GM23338 (cell line): ENCODE measurements around the gene MRPS18C. TPM values are rescaled to one million over a fixed set of nuclear protein-coding genes. Genes with fewer than 3 reads are reported as not detected.
"Not testable (repeated sequence)": the region's sequence is repeated elsewhere in the genome, so short reads cannot be mapped to it uniquely, and the experiment has no call there.

Experiments
- ATAC-seq: fragments of 200-7000 bp; cut with Tn5 transposase; 3 replicates; pipeline ENCODE4 v1.9.1; 2020
- DNase-seq: peaks from one replicate; pipeline ENCODE4 v3.0.0-alpha.2; 2015; ENCODE audit warnings: low spot score
- H2AFZ ChIP-seq: fragments of 200-600 bp; sonication (generic); 2 replicates; pipeline ENCODE4 v1.8.0; 2016; ENCODE audit warnings: antibody characterized with exemption, mild to moderate bottlenecking, moderate library complexity
- H3F3A ChIP-seq: fragments of 200-600 bp; sonication (generic); replicated peaks from 2 replicates; pipeline ENCODE4 v1.8.0; 2017; ENCODE audit warnings: antibody characterized with exemption, mixed run types, low read depth
- H3K27ac ChIP-seq: fragments of 200-600 bp; sonication (generic); 2 replicates; pipeline ENCODE4 v1.6.1; 2016; ENCODE audit warnings: low read depth
- H3K27me3 ChIP-seq: fragments of 200-600 bp; sonication (generic); 2 replicates; pipeline ENCODE4 v1.8.0; 2016; ENCODE audit warnings: mild to moderate bottlenecking, mixed run types, moderate library complexity; ENCODE audit not compliant: insufficient read depth
- H3K36me3 ChIP-seq: fragments of 200-600 bp; sonication (generic); 2 replicates; pipeline ENCODE4 v1.8.0; 2016; ENCODE audit warnings: mild to moderate bottlenecking; ENCODE audit not compliant: insufficient read depth
- H3K4me1 ChIP-seq: fragments of 200-600 bp; sonication (generic); 2 replicates; pipeline ENCODE4 v1.8.0; 2016; ENCODE audit warnings: mild to moderate bottlenecking, moderate library complexity; ENCODE audit not compliant: insufficient read depth
- H3K4me2 ChIP-seq: fragments of 200-600 bp; sonication (generic); 2 replicates; pipeline ENCODE4 v1.7.1; 2017; ENCODE audit warnings: mixed run types
- H3K4me3 ChIP-seq: fragments of 200-600 bp; sonication (generic); 2 replicates; pipeline ENCODE4 v1.6.1; 2016; ENCODE audit warnings: mixed run types
- H3K79me2 ChIP-seq: fragments of 200-600 bp; sonication (generic); replicated peaks from 2 replicates; pipeline ENCODE4 v1.8.0; 2017; ENCODE audit warnings: mild to moderate bottlenecking; ENCODE audit not compliant: insufficient read depth
- H3K9me2 ChIP-seq: fragments of 200-600 bp; sonication (generic); 2 replicates; pipeline ENCODE4 v1.8.0; 2017; ENCODE audit not compliant: insufficient read depth
- H4K20me1 ChIP-seq: fragments of 200-600 bp; sonication (generic); replicated peaks from 2 replicates; pipeline ENCODE4 v1.8.0; 2017; ENCODE audit warnings: mild to moderate bottlenecking; ENCODE audit not compliant: insufficient read depth
- H3K27ac Mint-ChIP-seq: 2 replicates; pipeline ENCODE4 v1.8.0; 2020; ENCODE audit warnings: inconsistent platforms, mild to moderate bottlenecking, moderate library complexity, mixed read lengths
- H3K27me3 Mint-ChIP-seq: 3 replicates; pipeline ENCODE4 v1.8.0; 2022; ENCODE audit warnings: low read depth, mild to moderate bottlenecking, moderate library complexity, mixed read lengths, inconsistent platforms; ENCODE audit not compliant: insufficient read depth, poor library complexity
- H3K36me3 Mint-ChIP-seq: 3 replicates; pipeline ENCODE4 v1.8.0; 2021; ENCODE audit warnings: low read depth, mild to moderate bottlenecking, inconsistent platforms, moderate library complexity, mixed read lengths
- H3K4me1 Mint-ChIP-seq: 3 replicates; pipeline ENCODE4 v1.8.0; 2020; ENCODE audit warnings: mild to moderate bottlenecking, inconsistent platforms, mixed read lengths
- H3K4me3 Mint-ChIP-seq: 3 replicates; pipeline ENCODE4 v1.8.0; 2021; ENCODE audit warnings: moderate library complexity, mild to moderate bottlenecking, inconsistent platforms, mixed read lengths
- H3K9me3 Mint-ChIP-seq: 3 replicates; pipeline ENCODE4 v1.8.0; 2020; ENCODE audit warnings: moderate library complexity, mild to moderate bottlenecking, inconsistent platforms, mixed read lengths
- CREB1 ChIP-seq: fragments of 250-450 bp; sonication (Bioruptor Pico); IDR thresholded peaks from 2 replicates; pipeline ENCODE4 v1.5.0; 2020; ENCODE audit warnings: low read depth, mild to moderate bottlenecking, moderate library complexity
- CTCF ChIP-seq, 2 experiments: fragments of 200-600 bp in 1 of 2; sonication (generic) in 1 of 2; conservative IDR thresholded peaks; 2 replicates each; pipeline versions ENCODE4 v1.5.1 to v1.6.1; 2016 to 2017; ENCODE audit warnings: antibody characterized with exemption in 2 of 2, low read depth in 2 of 2, mild to moderate bottlenecking in 2 of 2, moderate library complexity in 1 of 2
- ETS1 ChIP-seq: IDR thresholded peaks from 2 replicates; pipeline ENCODE4 v1.6.1; 2016; ENCODE audit warnings: antibody characterized with exemption
- EZH2 ChIP-seq: fragments of 200-600 bp; sonication (generic); IDR thresholded peaks from one replicate; pipeline ENCODE4 v1.8.0; 2017; ENCODE audit warnings: antibody characterized with exemption, mild to moderate bottlenecking, low read depth; ENCODE audit not compliant: unreplicated experiment
- EZH2phosphoT487 ChIP-seq: fragments of 200-600 bp; sonication (generic); IDR thresholded peaks from one replicate; pipeline ENCODE4 v1.8.1; 2018; ENCODE audit warnings: antibody characterized with exemption; ENCODE audit not compliant: unreplicated experiment
- JUNB ChIP-seq: IDR thresholded peaks from one replicate; pipeline ENCODE4 v1.6.1; 2016; ENCODE audit warnings: antibody characterized with exemption; ENCODE audit not compliant: unreplicated experiment
- NANOG ChIP-seq: IDR thresholded peaks from 2 replicates; pipeline ENCODE4 v1.6.1; 2016; ENCODE audit warnings: antibody characterized with exemption, borderline replicate concordance
- POLR2AphosphoS5 ChIP-seq: IDR thresholded peaks from 2 replicates; pipeline ENCODE4 v1.6.1; 2016; ENCODE audit warnings: antibody characterized with exemption, low read depth
- REST ChIP-seq: IDR thresholded peaks from one replicate; pipeline ENCODE4 v1.6.1; 2018; ENCODE audit warnings: antibody characterized with exemption; ENCODE audit not compliant: unreplicated experiment
- ZNF331 ChIP-seq: fragments of 250-450 bp; sonication (Bioruptor Pico); IDR thresholded peaks from 2 replicates; pipeline ENCODE4 v1.5.0; 2020; ENCODE audit warnings: low read depth, mild to moderate bottlenecking, moderate library complexity
- polyA plus RNA-seq: library from polyadenylated mRNA; unstranded; fragments of >200 nt; fragmentation: Nextera tagmentation; extraction: Ambion mirVana; gene quantifications from 2 replicates; pipeline ENCODE4 v1.2.1, GENCODE V29; 2016
- total RNA-seq: library from RNA; depleted of rRNA; stranded (reverse); fragments of >200 nt; shearing (Covaris generic); gene quantifications from 2 replicates; pipeline ENCODE4 v1.2.3, GENCODE V29; 2014

Gene MRPS18C
- total and polyA plus RNA-seq, 2 experiments from 2014 or later = 26.8 to 197 TPM

- not testable (repeated sequence) for H3K9me2 ChIP-seq, ATAC-seq, H3K4me1 Mint-ChIP-seq, H3K36me3 ChIP-seq, H3K36me3 Mint-ChIP-seq, H3K27me3 ChIP-seq, H3K27ac ChIP-seq, H3K79me2 ChIP-seq, H3K27me3 Mint-ChIP-seq, H3K4me3 ChIP-seq, H3K4me3 Mint-ChIP-seq, H3F3A ChIP-seq, H3K9me3 Mint-ChIP-seq, DNase-seq, H3K4me2 ChIP-seq, H3K27ac Mint-ChIP-seq, H4K20me1 ChIP-seq, H3K4me1 ChIP-seq
- H2AFZ ChIP-seq = peak overlapping the region; percentile 72; the same call in 1 of the 2 replicates
Observed at GRCh38 chr4:83496085-83496917, 40.4 kb downstream of the MRPS18C start.

GRCh38 chr4:83498187-83498586 is 42.3 kb downstream of the MRPS18C start:
- Histone ChIP-seq H3K9me2 (no peaks in the 10 kb centered on the region), H3K4me3 (no peak overlapping the region), H4K20me1 (no peaks in the 10 kb centered on the region), H3K27me3 (no peaks in the 10 kb centered on the region), H3K79me2 (no peaks in the 10 kb centered on the region), H3K36me3 (no peaks in the 10 kb centered on the region), H3K27ac (no peak overlapping the region), H3F3A (no peaks in the 10 kb centered on the region), H3K4me1 (no peaks in the 10 kb centered on the region), H2AFZ (peak overlapping the region; percentile 19; the same call in 1 of the 2 replicates), H3K4me2 (no peak overlapping the region)
- DNase-seq = no peak
- H3K27me3 Mint-ChIP-seq = peaks cover 3% of the 10 kb centered on the region
- no peak overlapping the region for H3K27ac Mint-ChIP-seq
- no peaks in the 10 kb centered on the region for H3K36me3 Mint-ChIP-seq
- H3K4me1 Mint-ChIP-seq = no peaks in the 10 kb centered on the region
- no peak overlapping the region for H3K4me3 Mint-ChIP-seq
- no peaks in the 10 kb centered on the region for H3K9me3 Mint-ChIP-seq
- ATAC-seq = no peak
- TF ChIP-seq POLR2AphosphoS5 (no peak), JUNB (no peak), ETS1 (no peak), ZNF331 (CRISPR knock-in tag) (no peak), CREB1 (CRISPR knock-in tag) (no peak), EZH2 (no peak), NANOG (no peak), CTCF (conservative IDR thresholded peaks at IDR 0.05; ENCODE audit: low read depth in 2 of 2) (no peak), EZH2phosphoT487 (no peak), REST (no peak)
